GM18870 (cell line): ENCODE data around the gene THBS3.
"Not testable (repeated sequence)": the region's sequence is repeated elsewhere in the genome, so short reads cannot be mapped to it uniquely, and the experiment has no call there.

ENCODE experiments used
- ATAC-seq: cut with Tn5 transposase; IDR thresholded peaks from one replicate; pipeline ENCODE4 v1.9.1; 2021; ENCODE audit warnings: moderate library complexity; ENCODE audit not compliant: unreplicated experiment

THBS3 gene

GRCh38 chr1:155235375-155235774 lies 27.7 kb upstream of the THBS3 start:
- not testable (repeated sequence) for ATAC-seq

DNA sequence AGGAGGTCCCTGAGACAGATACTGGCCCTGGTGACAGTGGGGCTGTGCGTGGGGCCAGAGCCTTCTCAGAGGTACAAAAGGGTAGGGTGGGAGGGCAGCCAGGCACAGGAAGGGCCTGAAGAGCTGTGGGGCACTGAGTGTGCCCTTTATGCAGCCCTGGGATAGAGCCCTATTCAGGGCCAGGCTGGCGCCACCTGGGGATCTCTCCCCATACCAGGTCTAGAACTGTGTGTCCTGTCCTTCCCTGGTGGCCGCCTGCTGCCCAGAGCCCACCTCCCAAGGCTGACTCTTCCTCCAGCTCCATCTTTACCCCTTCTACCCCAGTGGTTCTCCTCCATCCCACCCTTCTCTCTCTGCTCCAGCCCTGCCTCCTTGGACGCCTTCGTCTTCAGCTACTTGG lies 25.8 kb upstream of the THBS3 start:
- ATAC-seq = not testable (repeated sequence)

- ATAC-seq = not testable (repeated sequence)
These were observed 24.6 kb upstream of the THBS3 start for GRCh38 chr1:155232001-155232978.

DNA sequence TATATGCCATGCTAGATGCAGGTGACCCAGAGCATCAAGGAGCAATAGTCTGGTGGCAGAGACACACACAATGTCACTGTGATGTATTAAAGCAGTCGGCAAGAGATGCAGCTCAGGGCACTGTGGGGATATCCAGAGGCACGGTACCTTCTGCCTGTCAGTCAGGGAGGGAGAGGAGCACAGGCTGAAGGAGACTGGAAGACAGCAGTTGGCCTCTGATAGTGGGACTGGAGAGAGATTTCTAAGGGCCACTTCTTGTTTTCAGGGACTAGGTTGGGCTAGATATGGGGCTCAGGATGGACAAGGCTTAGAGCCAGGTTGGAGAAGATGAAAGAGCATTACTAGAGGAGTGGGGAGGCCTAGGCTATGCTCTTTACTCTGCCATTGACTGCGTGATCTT lies 23.6 kb upstream of the THBS3 start:
- not testable (repeated sequence) for ATAC-seq

- ATAC-seq = no peak
These were observed 20.4 kb upstream of the THBS3 start for GRCh38 chr1:155228096-155228427.

DNA sequence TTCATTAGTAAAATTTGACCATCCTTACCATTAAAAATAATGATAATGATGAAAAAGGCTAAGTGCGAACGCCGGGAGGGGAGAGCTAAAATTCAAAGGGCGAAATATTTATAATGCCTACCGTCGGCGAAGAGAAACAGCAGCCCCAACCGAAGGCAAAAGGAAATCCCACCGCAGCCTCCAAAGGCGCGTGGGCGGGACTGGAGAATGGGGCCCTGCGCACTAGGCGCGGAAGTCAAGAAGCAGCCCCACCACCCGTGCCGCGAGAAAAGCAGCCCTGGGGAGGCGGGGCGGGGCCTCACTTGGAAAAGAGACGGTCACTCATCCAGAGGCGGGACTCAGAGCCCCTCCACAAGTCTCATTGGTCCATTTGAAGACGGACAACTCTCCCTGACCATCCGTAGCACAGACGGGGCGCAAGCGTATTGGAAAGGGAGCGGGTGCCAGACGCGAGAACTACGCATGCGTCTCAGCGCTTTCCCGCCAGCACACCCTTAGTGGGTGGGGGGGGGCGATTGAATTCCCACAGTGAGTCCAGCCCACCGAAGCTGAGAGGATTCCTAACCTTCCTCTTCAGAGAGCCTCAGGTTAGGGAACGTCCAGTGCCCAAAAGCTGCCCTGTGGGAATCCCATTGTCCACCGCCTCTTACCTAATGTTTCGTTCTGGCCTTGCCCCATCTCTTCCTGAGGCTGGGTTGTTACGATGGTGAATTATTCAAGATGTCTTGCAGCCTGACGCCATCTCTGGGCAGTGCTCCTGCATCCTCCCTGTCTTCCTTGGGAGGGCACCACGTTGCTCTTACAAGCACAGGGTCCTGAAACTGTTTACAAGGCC lies 19.8 kb upstream of the THBS3 start:
- ATAC-seq = peak; percentile 87

DNA sequence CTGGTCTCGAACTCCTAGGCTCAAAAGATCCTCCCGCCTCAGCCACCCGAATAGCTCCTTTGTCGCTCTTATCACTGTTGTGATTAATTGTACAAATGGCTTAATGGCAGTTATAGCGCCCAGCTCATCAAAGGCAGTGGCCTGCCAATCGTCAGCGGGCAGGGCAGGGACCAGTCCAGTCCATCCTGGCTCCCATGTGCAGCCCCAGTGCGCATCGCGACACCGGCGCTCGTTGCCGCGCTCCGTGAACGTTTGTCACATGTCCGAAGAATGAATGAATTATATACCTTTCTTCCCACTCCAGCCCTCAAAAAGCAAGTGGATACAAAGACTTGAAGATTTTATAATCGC lies 19.2 kb upstream of the THBS3 start:
- no peak for ATAC-seq

- no peak for ATAC-seq
These were observed 18.7 kb upstream of the THBS3 start for GRCh38 chr1:155226188-155226909.

DNA sequence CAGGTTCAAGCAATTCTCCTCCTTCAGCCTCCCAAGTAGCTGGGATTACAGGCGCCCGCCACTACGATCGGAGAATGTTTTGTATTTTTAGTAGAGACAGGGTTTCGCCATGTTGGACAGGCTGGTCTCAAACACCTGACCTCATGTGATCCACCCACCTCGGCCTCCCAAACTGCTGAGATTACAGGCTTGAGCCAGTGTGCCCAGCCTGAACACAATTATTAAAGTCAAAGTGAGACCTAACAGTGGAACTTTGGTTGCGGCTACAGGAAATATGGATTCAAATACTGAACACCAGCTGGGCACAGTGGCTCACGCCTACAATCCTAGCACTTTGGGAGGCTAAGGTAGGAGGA lies 17.7 kb upstream of the THBS3 start:
- ATAC-seq = not testable (repeated sequence)

GRCh38 chr1:155223047-155223446 lies 15.3 kb upstream of the THBS3 start:
- ATAC-seq = no peak

- not testable (repeated sequence) for ATAC-seq
These were observed 12.7 kb upstream of the THBS3 start for GRCh38 chr1:155220211-155220965.

- ATAC-seq = no peak
These were observed 11.9 kb upstream of the THBS3 start for GRCh38 chr1:155219592-155220031.

GRCh38 chr1:155218854-155219591 lies 11.3 kb upstream of the THBS3 start:
- no peak for ATAC-seq

- not testable (repeated sequence) for ATAC-seq
These were observed 7.0 kb upstream of the THBS3 start for GRCh38 chr1:155214702-155215101.

GRCh38 chr1:155212051-155212440 lies 4.3 kb upstream of the THBS3 start:
- not testable (repeated sequence) for ATAC-seq

GRCh38 chr1:155211381-155212050 lies 3.8 kb upstream of the THBS3 start:
- not testable (repeated sequence) for ATAC-seq

GRCh38 chr1:155210314-155211104 lies 2.8 kb upstream of the THBS3 start:
- ATAC-seq = no peak

- ATAC-seq = no peak
These were observed 1.6 kb upstream of the THBS3 start for GRCh38 chr1:155209312-155209721.
